GM15510 (cell line): ENCODE data around the gene BMAL1.

Source experiments
- POLR2A ChIP-seq: IDR thresholded peaks from 3 replicates; pipeline ENCODE4 v1.6.1; 2011; ENCODE audit warnings: borderline replicate concordance; ENCODE audit not compliant: insufficient read length; ENCODE audit errors: extremely low read depth

The BMAL1 gene

DNA sequence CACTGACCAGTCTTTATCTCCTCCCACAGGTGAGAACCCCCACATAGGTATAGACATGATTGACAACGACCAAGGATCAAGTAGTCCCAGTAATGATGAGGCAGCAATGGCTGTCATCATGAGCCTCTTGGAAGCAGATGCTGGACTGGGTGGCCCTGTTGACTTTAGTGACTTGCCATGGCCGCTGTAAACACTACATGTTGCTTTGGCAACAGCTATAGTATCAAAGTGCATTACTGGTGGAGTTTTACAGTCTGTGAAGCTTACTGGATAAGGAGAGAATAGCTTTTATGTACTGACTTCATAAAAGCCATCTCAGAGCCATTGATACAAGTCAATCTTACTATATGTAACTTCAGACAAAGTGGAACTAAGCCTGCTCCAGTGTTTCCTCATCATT is 109.0 kb downstream of the BMAL1 start:
- no peak for TF ChIP-seq POLR2A

DNA sequence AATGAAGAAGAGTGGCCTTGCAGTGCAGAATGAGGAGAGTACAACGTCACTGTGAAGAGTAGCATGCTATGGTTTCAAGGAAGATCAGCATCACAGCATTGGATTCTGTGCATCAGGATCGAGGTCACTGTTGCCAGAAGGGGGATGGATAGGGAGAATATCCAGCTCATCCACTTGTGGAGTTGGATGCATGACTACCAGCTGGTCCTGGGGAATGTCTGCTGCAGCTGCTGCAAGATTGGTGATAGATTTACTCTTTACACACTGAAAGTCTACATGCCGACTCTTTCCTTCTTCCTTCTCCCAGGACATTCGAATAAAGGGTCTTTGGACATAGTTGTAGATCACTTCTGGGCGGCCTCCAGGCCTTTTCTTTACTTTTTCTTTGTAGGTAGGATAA is 111.2 kb downstream of the BMAL1 start:
- TF ChIP-seq POLR2A, result no peak

DNA sequence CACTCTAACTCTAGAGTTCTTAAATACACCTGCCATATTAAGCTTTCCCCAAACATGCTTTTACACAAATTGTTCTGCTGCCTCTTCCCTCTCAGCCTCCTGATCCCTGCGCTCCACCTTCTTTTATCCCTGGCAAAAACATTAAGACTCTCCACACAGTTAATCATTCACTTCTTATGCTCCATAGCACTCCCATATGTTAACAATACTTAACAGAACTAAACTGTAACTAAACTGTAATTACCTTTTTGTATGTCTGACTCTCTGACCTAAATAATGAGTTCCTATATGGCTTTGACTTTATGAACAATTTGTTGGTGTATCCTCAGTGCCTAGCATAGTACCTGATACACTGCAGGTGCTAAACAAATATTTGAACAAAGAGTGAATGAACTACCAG is 113.6 kb downstream of the BMAL1 start:
- no peak for TF ChIP-seq POLR2A

DNA sequence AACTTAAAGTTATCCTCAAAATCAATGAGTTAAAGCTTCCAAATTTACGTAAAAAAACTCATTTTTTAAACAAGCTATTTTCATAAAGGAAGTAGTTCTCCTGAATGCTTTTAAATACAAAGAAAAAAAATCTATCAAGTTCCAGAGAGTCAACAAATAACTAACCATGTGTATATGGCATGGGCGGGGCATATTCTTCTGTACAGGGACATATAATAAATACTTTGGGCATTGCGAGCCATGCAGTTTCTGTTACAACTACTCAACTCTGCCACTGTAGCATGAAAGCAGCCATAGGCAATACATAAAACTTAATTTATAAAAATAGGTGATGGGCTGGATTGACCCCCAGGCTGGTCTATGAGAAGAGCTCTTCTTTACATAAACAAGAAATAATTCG is 127.6 kb downstream of the BMAL1 start:
- no peak for TF ChIP-seq POLR2A

DNA sequence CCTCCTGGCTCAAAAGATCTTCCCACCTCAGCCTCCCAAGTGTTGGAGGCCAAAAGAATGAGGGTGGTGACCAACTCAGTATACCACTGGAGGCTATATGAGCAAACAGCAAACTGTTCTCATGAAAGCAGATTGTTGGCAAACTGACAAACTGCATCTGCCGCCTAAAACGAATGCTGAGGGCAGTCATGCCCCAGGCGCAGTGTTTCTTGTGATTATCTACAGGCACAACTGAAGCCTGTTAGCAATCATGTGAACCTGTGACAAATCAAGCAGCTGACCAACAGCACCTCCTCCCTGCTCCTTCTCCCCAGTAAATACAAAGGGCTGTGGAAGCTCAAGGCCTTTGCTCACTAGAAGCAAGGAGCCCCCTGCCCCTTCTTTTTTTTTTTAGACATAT is 137.6 kb downstream of the BMAL1 start:
- no peak for TF ChIP-seq POLR2A

DNA sequence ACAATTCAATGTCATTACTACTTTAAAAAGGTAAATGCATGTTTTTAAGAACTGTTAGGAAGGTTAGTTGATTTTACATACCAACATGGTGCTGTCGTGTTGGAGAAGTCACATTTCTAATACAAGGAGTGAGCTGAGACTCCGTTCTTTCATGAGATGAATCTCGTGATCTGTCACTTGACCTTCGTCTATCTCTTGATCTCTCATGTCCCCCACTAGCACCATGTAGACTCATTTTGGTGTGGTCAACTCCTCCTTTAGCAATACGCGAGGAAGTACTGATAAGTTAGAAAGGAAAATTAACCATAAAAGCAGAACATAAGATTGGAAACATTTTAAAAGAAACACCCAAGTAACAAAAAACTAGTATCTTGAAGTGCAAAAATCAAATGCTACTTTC is 144.0 kb downstream of the BMAL1 start:
- no peak for TF ChIP-seq POLR2A

DNA sequence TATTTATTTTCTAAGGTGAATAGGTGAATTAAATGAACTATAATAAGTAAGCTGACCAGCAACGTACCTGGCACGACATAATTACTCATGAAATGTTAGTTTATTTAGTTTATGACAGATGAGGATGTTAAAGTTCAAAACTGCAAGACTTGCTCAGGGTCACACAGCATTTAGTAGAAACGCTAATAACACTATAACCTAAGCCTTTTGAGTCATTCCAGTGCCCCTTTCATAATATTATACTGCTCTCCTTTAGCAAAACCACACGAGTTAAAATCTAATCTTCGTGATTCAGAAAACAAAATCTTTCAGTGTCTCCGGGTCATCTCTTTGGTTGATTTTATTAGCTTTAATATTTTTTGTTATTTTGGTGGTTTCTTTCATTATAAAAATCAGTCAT is 145.8 kb downstream of the BMAL1 start:
- no peak for TF ChIP-seq POLR2A

DNA sequence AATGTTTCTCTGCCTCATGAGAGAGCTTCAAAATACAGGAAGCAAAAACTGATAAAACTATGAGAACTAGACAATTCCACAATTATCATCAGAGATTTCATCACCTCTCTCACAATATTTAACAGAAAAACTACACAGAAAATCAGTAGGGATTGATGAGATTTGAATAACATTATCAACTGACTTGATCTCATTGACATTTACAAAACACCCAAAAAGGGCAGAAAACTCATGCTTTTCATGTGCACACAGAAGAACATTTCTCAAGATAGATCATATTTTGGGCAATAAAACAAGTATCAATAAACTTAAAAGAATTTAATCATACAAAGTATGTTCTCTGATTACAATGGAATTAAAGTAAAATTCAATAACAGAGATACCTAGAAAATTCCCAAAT is 149.8 kb downstream of the BMAL1 start:
- TF ChIP-seq POLR2A, result no peak

DNA sequence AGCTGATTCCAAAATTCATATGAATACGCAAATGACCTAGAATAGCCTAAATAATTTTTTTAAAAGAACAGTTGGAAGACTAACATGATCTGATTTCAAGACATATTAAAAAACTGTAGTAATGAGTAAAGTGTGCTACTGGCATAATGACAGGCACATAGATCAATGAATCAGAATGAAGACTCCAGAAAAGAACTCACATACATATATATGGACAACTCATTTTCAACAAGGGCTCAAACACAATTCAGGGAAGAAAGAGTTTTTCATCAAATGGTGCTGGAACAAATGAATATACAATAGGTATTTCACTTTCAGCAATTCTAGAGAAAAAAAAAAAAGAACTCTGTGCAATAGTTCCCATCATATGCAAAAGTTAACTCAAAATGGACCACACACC is 151.7 kb downstream of the BMAL1 start:
- no peak for TF ChIP-seq POLR2A

DNA sequence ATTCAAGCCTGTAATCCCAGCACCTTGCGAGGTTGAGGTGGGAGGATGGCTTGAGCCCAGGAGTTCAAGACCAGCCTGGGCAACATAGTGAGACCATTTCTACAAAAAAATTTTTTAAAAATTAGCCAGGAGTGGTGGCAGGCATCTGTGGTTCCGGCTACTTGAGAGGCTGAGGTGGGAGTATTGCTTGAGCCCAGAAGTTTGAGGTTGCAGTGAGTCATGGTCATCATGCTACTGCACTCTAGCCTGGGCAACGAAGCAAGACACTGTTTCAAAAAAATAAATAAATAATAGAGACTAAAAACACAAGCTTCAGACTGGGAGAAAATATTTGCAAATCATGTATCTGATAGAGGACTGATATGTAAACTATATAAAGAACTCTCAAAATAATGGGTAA is 152.2 kb downstream of the BMAL1 start:
- no peak for TF ChIP-seq POLR2A

- no peak for TF ChIP-seq POLR2A
Observed at GRCh38 chr11:13433437-13433836, 155.8 kb downstream of the BMAL1 start.

DNA sequence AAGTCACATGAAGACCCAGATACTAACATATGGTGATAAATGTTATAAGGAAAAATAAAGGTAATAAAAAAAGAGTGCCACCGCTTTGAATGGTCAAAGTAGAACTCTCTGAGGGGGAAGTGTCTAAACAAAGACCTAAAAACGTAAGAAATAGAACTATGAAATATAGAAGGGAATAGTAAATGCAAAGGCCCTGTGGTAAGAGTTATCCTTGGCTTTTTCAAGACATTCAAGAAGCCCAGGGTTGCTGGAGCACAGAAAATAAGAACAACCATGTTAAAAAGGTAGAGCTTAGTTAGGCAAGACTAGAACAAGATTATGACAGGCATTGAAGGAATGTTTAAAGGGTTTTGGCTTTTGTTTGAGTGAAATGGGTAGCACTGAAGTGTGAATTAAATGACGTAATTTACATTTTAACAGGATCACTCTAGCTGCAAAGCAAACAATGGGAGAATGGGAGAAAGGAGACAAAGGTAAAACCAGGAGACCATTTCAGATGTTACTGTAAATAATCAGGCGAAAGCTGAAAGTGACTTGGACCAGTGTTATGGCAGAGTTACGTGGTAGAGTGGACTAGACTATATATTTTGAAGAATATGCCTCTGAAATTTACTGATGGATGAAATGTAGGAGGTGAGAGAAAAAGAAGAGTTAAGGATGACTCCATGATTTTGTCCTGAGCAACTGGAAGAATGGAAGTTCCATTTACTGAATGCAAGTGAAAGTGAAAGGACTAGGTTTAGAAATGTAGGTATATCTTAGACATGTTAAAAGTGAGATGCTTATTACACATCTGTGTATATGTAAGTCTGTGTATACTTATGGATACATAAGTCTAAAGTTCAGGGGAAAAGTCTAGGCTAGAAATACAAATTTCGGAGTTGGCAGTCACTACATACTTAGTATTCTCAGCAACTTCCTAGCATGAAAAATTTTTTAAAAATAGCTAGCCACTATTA is 156.9 kb downstream of the BMAL1 start:
- no peak for TF ChIP-seq POLR2A
